ENCODE measurements around the gene TIMM8A.

The TIMM8A gene

GRCh38 chrX:101362757-101363156 lies 14.2 kb upstream of the TIMM8A start:
- ATAC-seq: no peak
- TF ChIP-seq CREB5 (CRISPR knock-in tag; IDR thresholded peaks at IDR 0.05; ENCODE audit: low read depth) (no peak), ARNTL (CRISPR knock-in tag; IDR thresholded peaks at IDR 0.05; ENCODE audit: borderline replicate concordance, low read depth) (no peak), TSHZ2 (CRISPR knock-in tag; IDR thresholded peaks at IDR 0.05) (no peak), CSDC2 (CRISPR knock-in tag; IDR thresholded peaks at IDR 0.05) (no peak), GLIS3 (CRISPR knock-in tag; IDR thresholded peaks at IDR 0.05) (no peak), OSR1 (CRISPR knock-in tag; IDR thresholded peaks at IDR 0.05) (no peak), TOX (CRISPR knock-in tag; IDR thresholded peaks at IDR 0.05; ENCODE audit: borderline replicate concordance) (no peak), ZNF565 (CRISPR knock-in tag; conservative IDR thresholded peaks at IDR 0.05; ENCODE audit: low read depth) (no peak), ZNF70 (CRISPR knock-in tag; IDR thresholded peaks at IDR 0.05) (no peak), ISL1 (CRISPR knock-in tag; IDR thresholded peaks at IDR 0.05) (no peak), ZNF8 (CRISPR knock-in tag; IDR thresholded peaks at IDR 0.05) (no peak), PPARA (CRISPR knock-in tag; IDR thresholded peaks at IDR 0.05; ENCODE audit: borderline replicate concordance) (no peak), POU6F1 (CRISPR knock-in tag; IDR thresholded peaks at IDR 0.05; ENCODE audit: borderline replicate concordance, low read depth) (no peak), TCF4 (CRISPR knock-in tag; IDR thresholded peaks at IDR 0.05; ENCODE audit: borderline replicate concordance) (no peak; the same call in 1 of the 2 replicates)

GRCh38 chrX:101362116-101362515 lies 13.6 kb upstream of the TIMM8A start:
- ATAC-seq: no peak
- TF ChIP-seq ZNF70 (CRISPR knock-in tag; IDR thresholded peaks at IDR 0.05): no peak
- no peak for TF ChIP-seq TOX (CRISPR knock-in tag; IDR thresholded peaks at IDR 0.05; ENCODE audit: borderline replicate concordance)
- TF ChIP-seq CREB5 (CRISPR knock-in tag; IDR thresholded peaks at IDR 0.05; ENCODE audit: low read depth): no peak
- no peak for TF ChIP-seq OSR1 (CRISPR knock-in tag; IDR thresholded peaks at IDR 0.05)
- TF ChIP-seq ESRRG (CRISPR knock-in tag; IDR thresholded peaks at IDR 0.05): no peak
- no peak for TF ChIP-seq TCF4 (CRISPR knock-in tag; IDR thresholded peaks at IDR 0.05; ENCODE audit: borderline replicate concordance)
- TF ChIP-seq TSHZ2 (CRISPR knock-in tag; IDR thresholded peaks at IDR 0.05): no peak
- TF ChIP-seq PPARA (CRISPR knock-in tag; IDR thresholded peaks at IDR 0.05; ENCODE audit: borderline replicate concordance): no peak
- TF ChIP-seq ZFP3 (CRISPR knock-in tag; IDR thresholded peaks at IDR 0.05): no peak
- TF ChIP-seq GLIS3 (CRISPR knock-in tag; IDR thresholded peaks at IDR 0.05): no peak
- no peak for TF ChIP-seq ZC3H10 (CRISPR knock-in tag; IDR thresholded peaks at IDR 0.05)
- TF ChIP-seq ZFP30 (CRISPR knock-in tag; IDR thresholded peaks at IDR 0.05): no peak
- no peak for TF ChIP-seq ZNF565 (CRISPR knock-in tag; conservative IDR thresholded peaks at IDR 0.05; ENCODE audit: low read depth)
- no peak for TF ChIP-seq PATZ1 (CRISPR knock-in tag; IDR thresholded peaks at IDR 0.05; ENCODE audit: borderline replicate concordance)
- no peak for TF ChIP-seq SNAI2 (CRISPR knock-in tag; IDR thresholded peaks at IDR 0.05)
